Right lobe of liver (tissue), 6 donors: ENCODE measurements around the gene PPP2R5C. TPM values are rescaled to one million over a fixed set of nuclear protein-coding genes. Genes with fewer than 3 reads are reported as not detected.

ENCODE experiments used
- ATAC-seq, 4 donors: fragments of 200-7000 bp; cut with Tn5 transposase; one replicate each; pipeline ENCODE4 v1.9.1; 2020; ENCODE audit warnings: mild to moderate bottlenecking in 4 of 4, moderate library complexity in 4 of 4
- DNase-seq, 3 donors: peaks; one replicate each; pipeline ENCODE4 v3.0.0-alpha.2; 2020
- H3K27ac ChIP-seq, 3 donors: fragments of 200-600 bp; one replicate each; pipeline ENCODE4 v1.8.0; 2022
- H3K27me3 ChIP-seq, 2 donors: fragments of 200-600 bp; one replicate each; pipeline ENCODE4 v1.8.0; 2022
- H3K36me3 ChIP-seq, 4 donors: fragments of 200-600 bp; sonication (generic) in 1 of 4; one replicate each; pipeline versions ENCODE4 v1.5.1 to v1.8.0; 2017 to 2022; ENCODE audit warnings: control low read depth in 1 of 4
- H3K4me1 ChIP-seq, 4 donors: fragments of 200-600 bp; sonication (generic) in 1 of 4; one replicate each; pipeline versions ENCODE4 v1.5.1 to v1.8.0; 2017 to 2022; ENCODE audit warnings: control low read depth in 1 of 4
- H3K4me3 ChIP-seq, 3 donors: fragments of 200-600 bp; one replicate each; pipeline ENCODE4 v1.8.0; 2022
- H3K9me3 ChIP-seq, 4 donors: fragments of 200-600 bp; sonication (generic) in 1 of 4; one replicate each; pipeline versions ENCODE4 v1.5.1 to v1.8.0; 2017 to 2022; ENCODE audit warnings: control low read depth in 1 of 4
- POLR2A ChIP-seq: fragments of 450-650 bp; IDR thresholded peaks from one replicate; pipeline ENCODE4 v1.6.1; 2017; ENCODE audit warnings: antibody characterized with exemption, mild to moderate bottlenecking
- WGBS: methylation state at CpG from one replicate; pipeline ENCODE4 v1.1.6; 2018; ENCODE audit warnings: low coverage, low lambda C conversion rate; ENCODE audit not compliant: insufficient coverage; ENCODE audit errors: missing lambda C conversion rate; 5-methylcytosine and 5-hydroxymethylcytosine counted together
- intact Hi-C, 2 donors: fragments of 100-400 bp; cut with DNase I; formaldehyde crosslinking; loops; one replicate each; pipeline versions ENCODE4 v1.11.2 to v1.14.1; 2022
- total RNA-seq, 6 experiments: library from RNA; depleted of rRNA in 2 of 6; stranded (reverse); fragments of >200 nt in 2 of 6; fragmentation: NEBNext Ultra II Directional in 3 of 6; extraction: Animal tissue kit (Norgen Biotek cat#: 25700) in 3 of 6; gene quantifications; one replicate each; pipeline versions ENCODE4 v1.1.0 to v1.2.4, GENCODE V29; 2016 to 2023
- TF ChIP-seq, protein P1 (sequence below), 4 donors: fragments of 200-600 bp in 3 of 4; fragments of 450-650 bp in 1 of 4; IDR thresholded peaks; one replicate each; pipeline versions ENCODE4 v1.5.1 to v1.8.0; 2016 to 2022; ENCODE audit warnings: antibody characterized with exemption in 4 of 4, mild to moderate bottlenecking in 2 of 4
- donor health status: DM: no; HTN: yes; CAD: no.
- donor health status: DM: no; HTN: no; CAD: no.
- donor health status: DM: no; HTN: no; CAD: no.
- donor health status: DM: no; HTN: yes; CAD: no.
- donor health status: DM: no; HTN: yes; CAD: no.

The PPP2R5C gene
- total RNA-seq, 6 experiments from 2014 or later = 44.9 to 74.5 (median 55.3) TPM

DNA sequence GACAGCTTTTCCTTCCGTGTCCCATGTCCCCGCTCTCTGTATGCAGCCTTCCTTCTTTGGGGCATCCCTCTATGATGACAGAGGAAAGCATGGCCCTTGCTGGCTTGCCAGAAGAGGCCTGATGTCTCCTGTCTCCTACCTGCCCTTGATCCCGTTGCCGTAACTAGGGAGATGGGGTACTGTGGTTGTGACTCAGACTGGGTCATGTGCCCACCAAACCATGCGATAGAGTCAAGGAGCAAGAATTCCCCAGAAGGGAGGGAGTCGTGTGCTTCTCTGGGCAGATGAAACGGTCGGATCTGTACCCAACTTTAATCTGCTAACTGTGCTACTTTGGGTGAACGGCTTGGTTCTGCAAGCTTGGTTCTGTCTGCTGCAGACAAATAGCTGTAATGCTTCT lies 103.8 kb downstream of the PPP2R5C start:
- no peaks in the 10 kb centered on the region for H3K9me3 ChIP-seq
- H3K4me3 ChIP-seq = no peak overlapping the region
- ATAC-seq (no peak), DNase-seq (no peak)
- no peak for TF ChIP-seq POLR2A
- TF ChIP-seq, protein P1, sequence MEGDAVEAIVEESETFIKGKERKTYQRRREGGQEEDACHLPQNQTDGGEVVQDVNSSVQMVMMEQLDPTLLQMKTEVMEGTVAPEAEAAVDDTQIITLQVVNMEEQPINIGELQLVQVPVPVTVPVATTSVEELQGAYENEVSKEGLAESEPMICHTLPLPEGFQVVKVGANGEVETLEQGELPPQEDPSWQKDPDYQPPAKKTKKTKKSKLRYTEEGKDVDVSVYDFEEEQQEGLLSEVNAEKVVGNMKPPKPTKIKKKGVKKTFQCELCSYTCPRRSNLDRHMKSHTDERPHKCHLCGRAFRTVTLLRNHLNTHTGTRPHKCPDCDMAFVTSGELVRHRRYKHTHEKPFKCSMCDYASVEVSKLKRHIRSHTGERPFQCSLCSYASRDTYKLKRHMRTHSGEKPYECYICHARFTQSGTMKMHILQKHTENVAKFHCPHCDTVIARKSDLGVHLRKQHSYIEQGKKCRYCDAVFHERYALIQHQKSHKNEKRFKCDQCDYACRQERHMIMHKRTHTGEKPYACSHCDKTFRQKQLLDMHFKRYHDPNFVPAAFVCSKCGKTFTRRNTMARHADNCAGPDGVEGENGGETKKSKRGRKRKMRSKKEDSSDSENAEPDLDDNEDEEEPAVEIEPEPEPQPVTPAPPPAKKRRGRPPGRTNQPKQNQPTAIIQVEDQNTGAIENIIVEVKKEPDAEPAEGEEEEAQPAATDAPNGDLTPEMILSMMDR (IDR thresholded peaks at IDR 0.05) = no peak
- peaks cover 0 to 20% (median 0%) of the 10 kb centered on the region in 4 donors for H3K4me1 ChIP-seq
- H3K27me3 ChIP-seq = no peaks in the 10 kb centered on the region
- H3K36me3 ChIP-seq = peaks cover 0 to 3% (median 0%) of the 10 kb centered on the region in 4 donors
- intact Hi-C loops = no loop called here
- H3K27ac ChIP-seq = no peak overlapping the region
- WGBS = 84% methylated on average over 4 of the region's 9 CpGs

DNA sequence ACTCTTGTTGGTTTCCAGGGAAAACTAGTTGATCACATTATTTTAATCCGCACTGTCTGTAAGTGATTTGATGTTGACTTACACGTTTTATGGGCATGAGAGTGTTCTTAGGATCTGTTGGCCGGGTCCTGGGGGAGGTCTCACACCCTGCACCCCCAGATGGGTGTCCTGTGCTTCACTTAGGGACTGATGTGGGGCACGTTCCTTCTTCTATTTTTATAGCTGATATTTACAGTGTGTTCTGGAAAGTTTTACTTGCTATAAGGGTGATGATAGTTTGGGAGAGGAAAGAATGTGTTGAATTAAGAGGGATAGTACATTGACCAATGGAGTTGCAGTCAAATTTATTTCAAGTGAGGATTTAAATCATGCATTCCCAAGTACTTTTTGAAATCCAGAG lies 106.3 kb downstream of the PPP2R5C start:
- H3K4me3 ChIP-seq = no peak overlapping the region
- intact Hi-C loops = no loop called here

DNA sequence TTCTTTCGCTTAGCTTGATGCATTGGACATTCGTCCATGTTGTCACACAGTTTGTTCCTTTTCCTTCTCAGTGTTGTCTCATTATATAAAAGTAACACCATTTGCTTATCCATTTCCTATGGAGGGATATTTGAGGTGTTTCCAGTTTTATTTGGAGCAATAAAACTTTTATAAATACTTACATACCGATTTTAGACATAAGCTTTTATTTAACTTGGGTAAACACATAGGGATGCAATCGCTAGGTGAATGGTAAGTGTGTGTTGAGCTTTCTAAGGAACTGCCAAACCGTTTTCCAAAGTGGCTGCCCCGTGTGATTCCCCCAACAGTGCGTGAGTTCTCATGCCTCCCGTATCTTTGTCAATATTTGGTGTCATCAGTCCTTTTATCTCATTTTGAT lies 107.7 kb downstream of the PPP2R5C start:
- H3K9me3 ChIP-seq = no peaks in the 10 kb centered on the region
- TF ChIP-seq, protein P1 (IDR thresholded peaks at IDR 0.05) = no peak
- TF ChIP-seq POLR2A = no peak
- DNase-seq = no peak
- no peaks in the 10 kb centered on the region for H3K27me3 ChIP-seq
- no peak overlapping the region for H3K4me3 ChIP-seq
- 93% methylated on average over 8 of the region's 8 CpGs for WGBS
- intact Hi-C loops = no loop called here
- no peak overlapping the region for H3K27ac ChIP-seq
- no peak for ATAC-seq
- peaks cover 0 to 10% (median 0%) of the 10 kb centered on the region in 4 donors for H3K4me1 ChIP-seq
- H3K36me3 ChIP-seq = peaks cover 0 to 2% (median 0%) of the 10 kb centered on the region in 4 donors

More for the DNA sequence above, 106.3 kb downstream of the PPP2R5C start:
- DNase-seq (no peak), ATAC-seq (no peak)
- peaks cover 0 to 10% (median 0%) of the 10 kb centered on the region in 4 donors for H3K4me1 ChIP-seq
- no peaks in the 10 kb centered on the region for H3K27me3 ChIP-seq
- peaks cover 0 to 3% (median 0%) of the 10 kb centered on the region in 4 donors for H3K36me3 ChIP-seq
- H3K9me3 ChIP-seq = no peaks in the 10 kb centered on the region
- no peak overlapping the region for H3K27ac ChIP-seq
- TF ChIP-seq, protein P1 (IDR thresholded peaks at IDR 0.05) = no peak
- TF ChIP-seq POLR2A = no peak
- WGBS = 90% methylated on average over 4 of the region's 4 CpGs

DNA sequence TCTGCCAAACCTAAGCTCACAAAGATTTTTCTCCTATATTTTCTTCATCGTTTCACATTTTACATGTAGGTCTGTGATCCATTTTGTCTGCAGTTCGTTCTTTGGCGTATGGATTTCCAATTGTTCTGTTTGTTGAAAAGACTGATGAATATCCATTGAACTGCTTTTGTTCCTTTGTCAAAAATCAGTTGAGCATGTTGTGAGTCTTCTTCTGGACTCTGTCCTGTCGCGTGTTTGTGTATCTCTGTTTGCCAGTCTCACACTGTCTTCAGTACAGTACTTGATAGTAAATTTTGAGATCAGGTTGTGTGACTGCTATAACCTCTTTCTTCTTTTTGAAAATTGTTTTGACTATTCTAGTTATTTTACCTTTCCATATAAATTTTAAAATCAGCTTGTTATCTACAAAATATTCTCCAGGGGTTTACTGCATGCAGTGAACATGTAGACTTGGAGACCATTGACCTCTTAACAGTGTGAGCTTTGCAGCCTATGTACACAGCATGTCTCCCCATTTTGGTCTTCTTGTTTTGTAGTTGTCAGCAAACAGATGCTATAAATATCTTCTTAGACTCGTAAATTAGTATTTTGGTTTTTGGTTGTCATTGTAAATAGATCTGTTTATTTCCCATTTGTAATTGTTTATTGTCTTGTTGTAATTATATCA lies 108.9 kb downstream of the PPP2R5C start:
- no peak overlapping the region for H3K4me3 ChIP-seq
- no peak for TF ChIP-seq POLR2A
- TF ChIP-seq, protein P1 (IDR thresholded peaks at IDR 0.05) = no peak
- H3K27me3 ChIP-seq = no peaks in the 10 kb centered on the region
- peak overlapping the region in 1 of 3 donors; percentile 7 for H3K27ac ChIP-seq
- H3K36me3 ChIP-seq = no peaks in the 10 kb centered on the region
- H3K4me1 ChIP-seq = peaks cover 0 to 10% (median 0%) of the 10 kb centered on the region in 4 donors
- intact Hi-C loops = no loop called here
- no peak for DNase-seq
- ATAC-seq = peak; percentile 76 to 88 (median 84)
- WGBS = 48% methylated on average over 6 of the region's 6 CpGs
- H3K9me3 ChIP-seq = no peaks in the 10 kb centered on the region
